Natural killer cell (primary cell): Measurements from ENCODE around the gene ENOX2. TPM values are rescaled to one million over a fixed set of nuclear protein-coding genes. Genes with fewer than 3 reads are reported as not detected.

Experiments used
- ATAC-seq, 3 donors: fragments of 150-1000 bp in 2 of 3; fragments of 200-7000 bp in 1 of 3; cut with Tn5 transposase; 1 replicate in 1 of 3; 2 replicates in 2 of 3; pipeline ENCODE4 v1.10.0; 2021; ENCODE audit warnings: mild to moderate bottlenecking in 2 of 3, moderate library complexity in 2 of 3
- DNase-seq, 2 donors: peaks; one replicate each; pipeline versions ENCODE4 v3.0.0 to v3.0.0-alpha.2; 2013 to 2021; ENCODE audit warnings: mixed read lengths in 1 of 2
- H3K27ac ChIP-seq: one replicate; pipeline ENCODE4 v1.5.1; 2013; ENCODE audit warnings: mild to moderate bottlenecking, low read length
- H3K27me3 ChIP-seq: one replicate; pipeline ENCODE4 v1.6.1; 2013; ENCODE audit warnings: low read length; ENCODE audit not compliant: control insufficient read depth, insufficient read depth
- H3K36me3 ChIP-seq: one replicate; pipeline ENCODE4 v1.6.1; 2013; ENCODE audit warnings: low read length; ENCODE audit not compliant: control insufficient read depth, insufficient read depth
- H3K4me1 ChIP-seq: one replicate; pipeline ENCODE4 v1.6.1; 2013; ENCODE audit warnings: low read length; ENCODE audit not compliant: control insufficient read depth, insufficient read depth
- H3K4me3 ChIP-seq: one replicate; pipeline ENCODE4 v1.5.1; 2013; ENCODE audit warnings: low read length
- H3K9me3 ChIP-seq: one replicate; pipeline ENCODE4 v1.6.1; 2013; ENCODE audit warnings: low read length; ENCODE audit not compliant: control insufficient read depth, insufficient read depth
- H3K27ac Mint-ChIP-seq, 2 donors: one replicate each; pipeline ENCODE4 v1.8.0; 2022; ENCODE audit warnings: mild to moderate bottlenecking in 2 of 2, mixed read lengths in 2 of 2, moderate library complexity in 1 of 2
- H3K27me3 Mint-ChIP-seq, 2 donors: one replicate each; pipeline ENCODE4 v1.8.0; 2022; ENCODE audit warnings: low read depth in 2 of 2, mixed read lengths in 2 of 2
- H3K36me3 Mint-ChIP-seq: one replicate; pipeline ENCODE4 v1.8.0; 2022; ENCODE audit warnings: mixed read lengths
- H3K4me1 Mint-ChIP-seq, 2 donors: one replicate each; pipeline ENCODE4 v1.8.0; 2022; ENCODE audit warnings: mixed read lengths in 2 of 2
- H3K4me3 Mint-ChIP-seq: one replicate; pipeline ENCODE4 v1.8.0; 2022; ENCODE audit warnings: mild to moderate bottlenecking, moderate library complexity, mixed read lengths
- H3K9me3 Mint-ChIP-seq, 2 donors: one replicate each; pipeline ENCODE4 v1.8.0; 2022; ENCODE audit warnings: mixed read lengths in 2 of 2
- CTCF ChIP-seq: fragments of 200-600 bp; IDR thresholded peaks from one replicate; pipeline ENCODE4 v1.8.0; 2022; ENCODE audit warnings: antibody characterized with exemption
- WGBS: methylation state at CpG from one replicate; pipeline ENCODE4 v1.1.7; 2013; ENCODE audit warnings: missing lambda C conversion rate; ENCODE audit not compliant: insufficient coverage; 5-methylcytosine and 5-hydroxymethylcytosine counted together
- intact Hi-C: fragments of 100-400 bp; cut with micrococcal nuclease; formaldehyde crosslinking; loops from one replicate; pipeline ENCODE4 v1.14.2; 2022
- total RNA-seq, 4 donors: library from RNA; stranded (reverse); fragments of 120-200 nt in 1 of 4; gene quantifications; one replicate each; pipeline versions ENCODE4 v1.2.3 to v1.2.4, GENCODE V29; 2013 to 2022

The ENOX2 gene
- total RNA-seq, 3 donors from 2014 or later (not counting 1 experiment from before 2014, with no cell fraction given), result 9.3 to 14.7 (median 13.3) TPM

- H3K4me1 ChIP-seq, result no peaks in the 10 kb centered on the region
- no peak for ATAC-seq
- intact Hi-C loops, result no loop called here
Observed at GRCh38 chrX:130691576-130691975, 211.4 kb downstream of the ENOX2 start.

GRCh38 chrX:130688360-130688759 is 214.6 kb downstream of the ENOX2 start:
- no peaks in the 10 kb centered on the region for H3K27me3 Mint-ChIP-seq
- DNase-seq, result no peak
- H3K4me3 ChIP-seq, result no peak overlapping the region
- H3K36me3 ChIP-seq, result no peaks in the 10 kb centered on the region
- no peak overlapping the region for H3K27ac Mint-ChIP-seq
- ATAC-seq, result no peak
- H3K27ac ChIP-seq, result no peak overlapping the region
- no peaks in the 10 kb centered on the region for H3K9me3 ChIP-seq
- no peaks in the 10 kb centered on the region for H3K4me1 Mint-ChIP-seq
- H3K4me1 ChIP-seq, result no peaks in the 10 kb centered on the region
- TF ChIP-seq CTCF, result no peak
- no peak overlapping the region for H3K4me3 Mint-ChIP-seq
- intact Hi-C loops, result no loop called here
- no peaks in the 10 kb centered on the region for H3K36me3 Mint-ChIP-seq
- no peaks in the 10 kb centered on the region for H3K27me3 ChIP-seq
- H3K9me3 Mint-ChIP-seq, result no peaks in the 10 kb centered on the region
- WGBS, result no CpG with 5 or more reads among the region's 5 CpGs

More at GRCh38 chrX:130691576-130691975, 211.4 kb downstream of the ENOX2 start:
- Mint-ChIP-seq H3K27ac (no peak overlapping the region), H3K27me3 (no peaks in the 10 kb centered on the region), H3K4me3 (no peak overlapping the region), H3K36me3 (no peaks in the 10 kb centered on the region), H3K4me1 (no peaks in the 10 kb centered on the region), H3K9me3 (no peaks in the 10 kb centered on the region)
- Histone ChIP-seq H3K27ac (no peak overlapping the region), H3K9me3 (no peaks in the 10 kb centered on the region), H3K27me3 (no peaks in the 10 kb centered on the region), H3K36me3 (no peaks in the 10 kb centered on the region), H3K4me3 (no peak overlapping the region)
- no peak for TF ChIP-seq CTCF
- DNase-seq, result no peak
- WGBS, result 100% methylated on average over 2 of the region's 3 CpGs

- no peaks in the 10 kb centered on the region for H3K9me3 Mint-ChIP-seq
- DNase-seq (no peak), ATAC-seq (no peak)
- H3K4me3 Mint-ChIP-seq, result no peak overlapping the region
- H3K4me3 ChIP-seq, result no peak overlapping the region
- intact Hi-C loops, result no loop called here
- H3K4me1 Mint-ChIP-seq, result no peaks in the 10 kb centered on the region
- H3K36me3 ChIP-seq, result no peaks in the 10 kb centered on the region
- H3K27me3 ChIP-seq, result no peaks in the 10 kb centered on the region
- H3K27me3 Mint-ChIP-seq, result no peaks in the 10 kb centered on the region
- TF ChIP-seq CTCF, result no peak
- H3K27ac ChIP-seq, result no peak overlapping the region
- no peaks in the 10 kb centered on the region for H3K4me1 ChIP-seq
- H3K36me3 Mint-ChIP-seq, result no peaks in the 10 kb centered on the region
- WGBS, result 92% methylated on average over 1 of the region's 2 CpGs
- no peaks in the 10 kb centered on the region for H3K9me3 ChIP-seq
- no peak overlapping the region for H3K27ac Mint-ChIP-seq
Observed at GRCh38 chrX:130682990-130683389, 220.0 kb downstream of the ENOX2 start.
